HepG2 (cell line): ENCODE measurements around the gene PEAK3. TPM values are rescaled to one million over a fixed set of nuclear protein-coding genes. Genes with fewer than 3 reads are reported as not detected.

Source experiments
- AGO1 ChIP-seq: fragments of 200-400 bp; formaldehyde crosslinking; IDR thresholded peaks from 2 replicates; pipeline ENCODE4 v1.6.1; 2017; ENCODE audit warnings: mild to moderate bottlenecking, low read depth, low read length, moderate library complexity; ENCODE audit not compliant: poor library complexity, severe bottlenecking
- AKAP8 ChIP-seq: sonication (generic); formaldehyde crosslinking; IDR thresholded peaks from 2 replicates; pipeline ENCODE4 v1.5.1; 2020; ENCODE audit warnings: mild to moderate bottlenecking, missing genetic modification reagents
- BHLHE40 ChIP-seq: IDR thresholded peaks from 2 replicates; pipeline ENCODE4 v1.6.1; 2011; ENCODE audit warnings: low read length, improper control_type of control experiment
- ELF3 ChIP-seq: IDR thresholded peaks from 2 replicates; pipeline ENCODE4 v1.6.1; 2016; ENCODE audit warnings: missing genetic modification reagents, missing compliant biosample characterization
- FOXJ3 ChIP-seq: sonication (generic); formaldehyde crosslinking; IDR thresholded peaks from 2 replicates; pipeline ENCODE4 v1.4.0; 2020; ENCODE audit warnings: missing genetic modification reagents, mild to moderate bottlenecking, borderline replicate concordance
- HNRNPUL1 ChIP-seq: fragments of 200-400 bp; formaldehyde crosslinking; IDR thresholded peaks from 2 replicates; pipeline ENCODE4 v1.6.1; 2017; ENCODE audit warnings: low read depth, mild to moderate bottlenecking, low read length, moderate library complexity
- MIER3 ChIP-seq: IDR thresholded peaks from 2 replicates; pipeline ENCODE4 v1.6.1; 2016; ENCODE audit warnings: missing compliant biosample characterization, borderline replicate concordance
- SMAD1 ChIP-seq: sonication (generic); formaldehyde crosslinking; IDR thresholded peaks from 2 replicates; pipeline ENCODE4 v1.4.0; 2020; ENCODE audit warnings: missing genetic modification reagents, low read depth, mild to moderate bottlenecking, borderline replicate concordance
- SP140L ChIP-seq: sonication (generic); formaldehyde crosslinking; IDR thresholded peaks from 2 replicates; pipeline ENCODE4 v1.4.0; 2020; ENCODE audit warnings: missing genetic modification reagents, borderline replicate concordance
- TOPORS ChIP-seq: sonication (generic); formaldehyde crosslinking; IDR thresholded peaks from 2 replicates; pipeline ENCODE4 v1.8.0; 2023; ENCODE audit warnings: mild to moderate bottlenecking, missing genetic modification reagents
- ZNF331 ChIP-seq: sonication (generic); formaldehyde crosslinking; IDR thresholded peaks from 2 replicates; pipeline ENCODE4 v1.4.0; 2020; ENCODE audit warnings: missing genetic modification reagents
- ZNF34 ChIP-seq: sonication (generic); formaldehyde crosslinking; IDR thresholded peaks from 2 replicates; pipeline ENCODE4 v1.4.0; 2020; ENCODE audit warnings: mild to moderate bottlenecking, missing genetic modification reagents, borderline replicate concordance
- ZNF570 ChIP-seq: sonication (generic); formaldehyde crosslinking; IDR thresholded peaks from 2 replicates; pipeline ENCODE4 v1.4.0; 2020; ENCODE audit warnings: mild to moderate bottlenecking, missing genetic modification reagents, borderline replicate concordance
- ZNF674 ChIP-seq: sonication (generic); formaldehyde crosslinking; IDR thresholded peaks from 2 replicates; pipeline ENCODE4 v1.5.0; 2020; ENCODE audit warnings: low read depth, mild to moderate bottlenecking, missing genetic modification reagents
- ZNF775 ChIP-seq: sonication (generic); formaldehyde crosslinking; IDR thresholded peaks from 2 replicates; pipeline ENCODE4 v1.4.0; 2020; ENCODE audit warnings: missing genetic modification reagents, mild to moderate bottlenecking, moderate library complexity, borderline replicate concordance
- ZSCAN29 ChIP-seq: sonication (generic); formaldehyde crosslinking; conservative IDR thresholded peaks from 2 replicates; pipeline ENCODE4 v1.4.0; 2020; ENCODE audit warnings: mild to moderate bottlenecking, missing genetic modification reagents
- polyA plus RNA-seq, 8 experiments: library from polyadenylated mRNA; depleted of rRNA in 3 of 8; stranded (reverse) in 7 of 8; unstranded in 1 of 8; fragments of >200 nt; fragmentation: Illumina TruSeq in 4 of 8; extraction: Trizol in 4 of 8; gene quantifications; 2 replicates each; pipeline versions ENCODE4 v1.2.1 to v1.2.3, GENCODE V29; 2011 to 2016; ENCODE audit warnings: low read depth in 4 of 8, missing spikeins in 1 of 8, mixed read lengths in 1 of 8; ENCODE audit not compliant: insufficient read depth in 1 of 8
- total RNA-seq, 5 experiments: library from RNA; depleted of rRNA; stranded (reverse); fragments of >200 nt; fragmentation: Illumina TruSeq; extraction: Trizol; gene quantifications; 2 replicates each; pipeline ENCODE4 v1.2.3, GENCODE V29; 2016; ENCODE audit warnings: low read depth in 1 of 5
- TF ChIP-seq, protein P1 (sequence below): sonication (generic); formaldehyde crosslinking; IDR thresholded peaks from 2 replicates; pipeline ENCODE4 v1.4.0; 2020; ENCODE audit warnings: mild to moderate bottlenecking, missing genetic modification reagents, borderline replicate concordance
- TF ChIP-seq, protein P2 (sequence below): sonication (generic); formaldehyde crosslinking; IDR thresholded peaks from 2 replicates; pipeline ENCODE4 v1.4.0; 2020; ENCODE audit warnings: mild to moderate bottlenecking, missing genetic modification reagents
- TF ChIP-seq, protein P3 (sequence below): conservative IDR thresholded peaks from 2 replicates; pipeline ENCODE4 v1.6.1; 2018; ENCODE audit warnings: missing genetic modification reagents
- TF ChIP-seq, protein P4 (sequence below): sonication (generic); formaldehyde crosslinking; IDR thresholded peaks from 2 replicates; pipeline ENCODE4 v1.4.0; 2020; ENCODE audit warnings: missing genetic modification reagents

The PEAK3 gene
- total and polyA plus RNA-seq, 2 of the 13 experiments (the other 11 are each of a cell fraction or from before 2014, with no cell fraction given) = not detected

DNA sequence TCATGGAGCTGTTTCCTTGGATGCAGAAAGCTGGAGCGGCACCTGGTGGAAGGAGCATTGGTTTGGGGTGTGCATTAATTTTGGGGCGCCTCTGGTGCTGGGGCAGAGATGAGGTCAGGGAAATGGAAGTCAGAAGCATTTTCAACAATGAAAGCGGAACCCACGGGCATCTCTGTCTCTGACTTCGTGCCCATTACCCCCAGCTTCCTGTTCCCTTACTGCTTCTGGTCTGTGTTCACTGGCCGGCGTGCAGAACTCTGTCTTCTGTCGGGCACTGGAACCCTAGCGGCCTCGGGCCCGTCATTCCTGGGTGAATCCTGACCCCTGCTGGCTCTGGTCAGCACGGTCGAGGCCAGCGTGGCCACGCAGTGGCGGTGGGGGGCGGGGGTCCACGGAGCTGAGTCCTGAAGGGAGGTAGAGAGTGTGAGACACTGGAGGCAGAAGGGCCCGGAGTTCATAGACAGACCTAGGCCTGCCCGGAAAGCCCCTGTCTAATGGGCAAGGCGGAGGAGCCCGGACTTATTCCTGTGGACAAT, 33.9 kb upstream of the PEAK3 start (continued):
- TF ChIP-seq, protein P1, sequence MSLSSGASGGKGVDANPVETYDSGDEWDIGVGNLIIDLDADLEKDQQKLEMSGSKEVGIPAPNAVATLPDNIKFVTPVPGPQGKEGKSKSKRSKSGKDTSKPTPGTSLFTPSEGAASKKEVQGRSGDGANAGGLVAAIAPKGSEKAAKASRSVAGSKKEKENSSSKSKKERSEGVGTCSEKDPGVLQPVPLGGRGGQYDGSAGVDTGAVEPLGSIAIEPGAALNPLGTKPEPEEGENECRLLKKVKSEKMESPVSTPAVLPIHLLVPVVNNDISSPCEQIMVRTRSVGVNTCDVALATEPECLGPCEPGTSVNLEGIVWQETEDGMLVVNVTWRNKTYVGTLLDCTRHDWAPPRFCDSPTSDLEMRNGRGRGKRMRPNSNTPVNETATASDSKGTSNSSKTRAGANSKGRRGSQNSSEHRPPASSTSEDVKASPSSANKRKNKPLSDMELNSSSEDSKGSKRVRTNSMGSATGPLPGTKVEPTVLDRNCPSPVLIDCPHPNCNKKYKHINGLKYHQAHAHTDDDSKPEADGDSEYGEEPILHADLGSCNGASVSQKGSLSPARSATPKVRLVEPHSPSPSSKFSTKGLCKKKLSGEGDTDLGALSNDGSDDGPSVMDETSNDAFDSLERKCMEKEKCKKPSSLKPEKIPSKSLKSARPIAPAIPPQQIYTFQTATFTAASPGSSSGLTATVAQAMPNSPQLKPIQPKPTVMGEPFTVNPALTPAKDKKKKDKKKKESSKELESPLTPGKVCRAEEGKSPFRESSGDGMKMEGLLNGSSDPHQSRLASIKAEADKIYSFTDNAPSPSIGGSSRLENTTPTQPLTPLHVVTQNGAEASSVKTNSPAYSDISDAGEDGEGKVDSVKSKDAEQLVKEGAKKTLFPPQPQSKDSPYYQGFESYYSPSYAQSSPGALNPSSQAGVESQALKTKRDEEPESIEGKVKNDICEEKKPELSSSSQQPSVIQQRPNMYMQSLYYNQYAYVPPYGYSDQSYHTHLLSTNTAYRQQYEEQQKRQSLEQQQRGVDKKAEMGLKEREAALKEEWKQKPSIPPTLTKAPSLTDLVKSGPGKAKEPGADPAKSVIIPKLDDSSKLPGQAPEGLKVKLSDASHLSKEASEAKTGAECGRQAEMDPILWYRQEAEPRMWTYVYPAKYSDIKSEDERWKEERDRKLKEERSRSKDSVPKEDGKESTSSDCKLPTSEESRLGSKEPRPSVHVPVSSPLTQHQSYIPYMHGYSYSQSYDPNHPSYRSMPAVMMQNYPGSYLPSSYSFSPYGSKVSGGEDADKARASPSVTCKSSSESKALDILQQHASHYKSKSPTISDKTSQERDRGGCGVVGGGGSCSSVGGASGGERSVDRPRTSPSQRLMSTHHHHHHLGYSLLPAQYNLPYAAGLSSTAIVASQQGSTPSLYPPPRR = no peak
- TF ChIP-seq AGO1 (peak; percentile 69), SP140L (CRISPR knock-in tag) (no peak), SMAD1 (CRISPR knock-in tag) (peak; percentile 45; the same call in 1 of the 2 replicates), HNRNPUL1 (no peak), FOXJ3 (CRISPR knock-in tag) (no peak), ELF3 (CRISPR knock-in tag) (peak; percentile 55; the same call in 1 of the 2 replicates), BHLHE40 (0 out of 2 replicates have a peak, but pooled peaks have one; percentile 18), ZSCAN29 (CRISPR knock-in tag) (peak; percentile 80; the same call in 1 of the 2 replicates), MIER3 (CRISPR knock-in tag) (no peak), ZNF331 (CRISPR knock-in tag) (peak; percentile 78), ZNF775 (CRISPR knock-in tag) (no peak), TOPORS (CRISPR knock-in tag) (no peak), ZNF674 (CRISPR knock-in tag) (no peak), ZNF570 (CRISPR knock-in tag) (no peak), ZNF34 (CRISPR knock-in tag) (no peak), AKAP8 (no peak)
- TF ChIP-seq, protein P2, sequence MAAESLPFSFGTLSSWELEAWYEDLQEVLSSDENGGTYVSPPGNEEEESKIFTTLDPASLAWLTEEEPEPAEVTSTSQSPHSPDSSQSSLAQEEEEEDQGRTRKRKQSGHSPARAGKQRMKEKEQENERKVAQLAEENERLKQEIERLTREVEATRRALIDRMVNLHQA = no peak
- TF ChIP-seq, protein P3, sequence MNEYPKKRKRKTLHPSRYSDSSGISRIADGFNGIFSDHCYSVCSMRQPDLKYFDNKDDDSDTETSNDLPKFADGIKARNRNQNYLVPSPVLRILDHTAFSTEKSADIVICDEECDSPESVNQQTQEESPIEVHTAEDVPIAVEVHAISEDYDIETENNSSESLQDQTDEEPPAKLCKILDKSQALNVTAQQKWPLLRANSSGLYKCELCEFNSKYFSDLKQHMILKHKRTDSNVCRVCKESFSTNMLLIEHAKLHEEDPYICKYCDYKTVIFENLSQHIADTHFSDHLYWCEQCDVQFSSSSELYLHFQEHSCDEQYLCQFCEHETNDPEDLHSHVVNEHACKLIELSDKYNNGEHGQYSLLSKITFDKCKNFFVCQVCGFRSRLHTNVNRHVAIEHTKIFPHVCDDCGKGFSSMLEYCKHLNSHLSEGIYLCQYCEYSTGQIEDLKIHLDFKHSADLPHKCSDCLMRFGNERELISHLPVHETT (CRISPR knock-in tag) = 0 out of 2 replicates have a peak, but pooled peaks have one; percentile 60
- TF ChIP-seq, protein P4, sequence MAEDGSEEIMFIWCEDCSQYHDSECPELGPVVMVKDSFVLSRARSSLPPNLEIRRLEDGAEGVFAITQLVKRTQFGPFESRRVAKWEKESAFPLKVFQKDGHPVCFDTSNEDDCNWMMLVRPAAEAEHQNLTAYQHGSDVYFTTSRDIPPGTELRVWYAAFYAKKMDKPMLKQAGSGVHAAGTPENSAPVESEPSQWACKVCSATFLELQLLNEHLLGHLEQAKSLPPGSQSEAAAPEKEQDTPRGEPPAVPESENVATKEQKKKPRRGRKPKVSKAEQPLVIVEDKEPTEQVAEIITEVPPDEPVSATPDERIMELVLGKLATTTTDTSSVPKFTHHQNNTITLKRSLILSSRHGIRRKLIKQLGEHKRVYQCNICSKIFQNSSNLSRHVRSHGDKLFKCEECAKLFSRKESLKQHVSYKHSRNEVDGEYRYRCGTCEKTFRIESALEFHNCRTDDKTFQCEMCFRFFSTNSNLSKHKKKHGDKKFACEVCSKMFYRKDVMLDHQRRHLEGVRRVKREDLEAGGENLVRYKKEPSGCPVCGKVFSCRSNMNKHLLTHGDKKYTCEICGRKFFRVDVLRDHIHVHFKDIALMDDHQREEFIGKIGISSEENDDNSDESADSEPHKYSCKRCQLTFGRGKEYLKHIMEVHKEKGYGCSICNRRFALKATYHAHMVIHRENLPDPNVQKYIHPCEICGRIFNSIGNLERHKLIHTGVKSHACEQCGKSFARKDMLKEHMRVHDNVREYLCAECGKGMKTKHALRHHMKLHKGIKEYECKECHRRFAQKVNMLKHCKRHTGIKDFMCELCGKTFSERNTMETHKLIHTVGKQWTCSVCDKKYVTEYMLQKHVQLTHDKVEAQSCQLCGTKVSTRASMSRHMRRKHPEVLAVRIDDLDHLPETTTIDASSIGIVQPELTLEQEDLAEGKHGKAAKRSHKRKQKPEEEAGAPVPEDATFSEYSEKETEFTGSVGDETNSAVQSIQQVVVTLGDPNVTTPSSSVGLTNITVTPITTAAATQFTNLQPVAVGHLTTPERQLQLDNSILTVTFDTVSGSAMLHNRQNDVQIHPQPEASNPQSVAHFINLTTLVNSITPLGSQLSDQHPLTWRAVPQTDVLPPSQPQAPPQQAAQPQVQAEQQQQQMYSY (CRISPR knock-in tag) = no peak
